T-helper 1 cell treated with Interleukin-12 subunit alpha and Interleukin-12 subunit beta and Interleukin-4 antibody, amounts not matched to agents 30 ng/mL and 1 ng/mL, for 36 hours (primary cell): ENCODE results near the gene CACNG1. TPM values are rescaled to one million over a fixed set of nuclear protein-coding genes. Genes with fewer than 3 reads are reported as not detected.
"Not testable (repeated sequence)": the region's sequence is repeated elsewhere in the genome, so short reads cannot be mapped to it uniquely, and the experiment has no call there.

Experiments
- intact Hi-C: fragments of 100-400 bp; cut with micrococcal nuclease; formaldehyde crosslinking; loops from one replicate; pipeline ENCODE4 v1.15.1; 2024
- total RNA-seq: library from RNA; stranded (reverse); gene quantifications from 2 replicates; pipeline ENCODE4 v1.2.3, GENCODE V29; 2022

Gene CACNG1
- total RNA-seq, 1 donor from 2014 or later = not detected

GRCh38 chr17:67078292-67078691 is 33.9 kb downstream of the CACNG1 start:
- intact Hi-C loops = no loop called here

- intact Hi-C loops = no loop called here
Observed at GRCh38 chr17:67079491-67079890, 35.1 kb downstream of the CACNG1 start.

GRCh38 chr17:67080804-67081203 is 36.5 kb downstream of the CACNG1 start:
- intact Hi-C loops = no loop called here

- intact Hi-C loops = no loop called here
Observed at GRCh38 chr17:67082107-67082506, 37.8 kb downstream of the CACNG1 start.

- intact Hi-C loops = no loop called here
Observed at GRCh38 chr17:67085406-67085805, 41.1 kb downstream of the CACNG1 start.

- intact Hi-C loops = no loop called here
Observed at GRCh38 chr17:67088639-67089038, 44.3 kb downstream of the CACNG1 start.

GRCh38 chr17:67090341-67090740 is 46.0 kb downstream of the CACNG1 start:
- intact Hi-C loops = no loop called here

- intact Hi-C loops = no loop called here
Observed at GRCh38 chr17:67092291-67092690, 47.9 kb downstream of the CACNG1 start.

GRCh38 chr17:67092710-67093109 is 48.4 kb downstream of the CACNG1 start:
- intact Hi-C loops = not testable (repeated sequence)

GRCh38 chr17:67093348-67093747 is 49.0 kb downstream of the CACNG1 start:
- intact Hi-C loops = no loop called here

- intact Hi-C loops = not testable (repeated sequence)
Observed at GRCh38 chr17:67095291-67095690, 50.9 kb downstream of the CACNG1 start.

GRCh38 chr17:67095803-67096202 is 51.4 kb downstream of the CACNG1 start:
- intact Hi-C loops = no loop called here

- intact Hi-C loops = no loop called here
Observed at GRCh38 chr17:67096609-67097008, 52.3 kb downstream of the CACNG1 start.

- intact Hi-C loops = no loop called here
Observed at GRCh38 chr17:67098006-67098405, 53.7 kb downstream of the CACNG1 start.

- intact Hi-C loops = not testable (repeated sequence)
Observed at GRCh38 chr17:67104641-67105040, 60.3 kb downstream of the CACNG1 start.

- intact Hi-C loops = no loop called here
Observed at GRCh38 chr17:67105213-67105612, 60.9 kb downstream of the CACNG1 start.

Other genes with a start within 250 kb of the CACNG1 start
- not detected in 2 replicates for gene CACNG5, start 209.4 kb upstream of the CACNG1 start, total RNA-seq
- not detected in 2 replicates for gene CACNG4, start 79.8 kb upstream of the CACNG1 start, total RNA-seq
- gene HELZ, start 200.6 kb downstream of the CACNG1 start, total RNA-seq = 85.8 and 86.9 TPM in 2 replicates